HL-60/S4 treated with retinoic acid at 250 ng/mL for 4 days and 3 days (cell line): Measurements from ENCODE around the gene TNFRSF21.
"Not testable (repeated sequence)": the region's sequence is repeated elsewhere in the genome, so short reads cannot be mapped to it uniquely, and the experiment has no call there.

Experiments used
- in situ Hi-C: fragments of 300-500 bp; cut with MboI; formaldehyde crosslinking; loops from 2 replicates; pipeline ENCODE4 v1.7.0; 2022; ENCODE audit warnings: low sequenced_read_pairs

TNFRSF21 gene

GRCh38 chr6:47309291-47310130, at the start of gene TNFRSF21:
TSS of gene TNFRSF21 (minus strand) at chr6:47309905. CDS start at chr6:47309511, 394 bp downstream.
- in situ Hi-C loops: loop anchor here (25.0 kb wide), 1 partner anchor 222 kb away; no protein-coding TSS in a partner anchor

- in situ Hi-C loops: no loop called here
These were observed 48.9 kb upstream of the TNFRSF21 start for GRCh38 chr6:47358440-47359225.

- in situ Hi-C loops: no loop called here
These were observed 48.1 kb upstream of the TNFRSF21 start for GRCh38 chr6:47357827-47358226.

GRCh38 chr6:47355496-47355895, 45.8 kb upstream of the TNFRSF21 start:
- in situ Hi-C loops: no loop called here

- in situ Hi-C loops: no loop called here
These were observed 44.2 kb upstream of the TNFRSF21 start for GRCh38 chr6:47353871-47354270.

- in situ Hi-C loops: no loop called here
These were observed 43.3 kb upstream of the TNFRSF21 start for GRCh38 chr6:47352966-47353365.

- in situ Hi-C loops: no loop called here
These were observed 42.7 kb upstream of the TNFRSF21 start for GRCh38 chr6:47352194-47352920.

- in situ Hi-C loops: no loop called here
These were observed 41.9 kb upstream of the TNFRSF21 start for GRCh38 chr6:47351621-47352020.

GRCh38 chr6:47349931-47350330, 40.2 kb upstream of the TNFRSF21 start:
- in situ Hi-C loops: no loop called here

- in situ Hi-C loops: no loop called here
These were observed 38.7 kb upstream of the TNFRSF21 start for GRCh38 chr6:47348316-47348863.

- in situ Hi-C loops: no loop called here
These were observed 36.1 kb upstream of the TNFRSF21 start for GRCh38 chr6:47345761-47346160.

GRCh38 chr6:47344022-47344421, 34.3 kb upstream of the TNFRSF21 start:
- in situ Hi-C loops: no loop called here

- in situ Hi-C loops: no loop called here
These were observed 33.9 kb upstream of the TNFRSF21 start for GRCh38 chr6:47343600-47343999.

- in situ Hi-C loops: no loop called here
These were observed 33.1 kb upstream of the TNFRSF21 start for GRCh38 chr6:47342824-47343223.

- in situ Hi-C loops: no loop called here
These were observed 27.8 kb upstream of the TNFRSF21 start for GRCh38 chr6:47337519-47337918.

GRCh38 chr6:47336334-47336733, 26.6 kb upstream of the TNFRSF21 start:
- in situ Hi-C loops: no loop called here

- in situ Hi-C loops: no loop called here
These were observed 25.8 kb upstream of the TNFRSF21 start for GRCh38 chr6:47335466-47335865.

GRCh38 chr6:47334334-47334733, 24.6 kb upstream of the TNFRSF21 start:
- in situ Hi-C loops: no loop called here

- in situ Hi-C loops: not testable (repeated sequence)
These were observed 18.9 kb upstream of the TNFRSF21 start for GRCh38 chr6:47328606-47329005.

- in situ Hi-C loops: not testable (repeated sequence)
These were observed 18.4 kb upstream of the TNFRSF21 start for GRCh38 chr6:47328139-47328538.

GRCh38 chr6:47323887-47324286, 14.2 kb upstream of the TNFRSF21 start:
- in situ Hi-C loops: loop anchor here (25.0 kb wide), 1 partner anchor 237 kb away; no protein-coding TSS in a partner anchor
